Neural cell (in vitro differentiated cells): Measurements from ENCODE around the gene KCTD18. TPM values are rescaled to one million over a fixed set of nuclear protein-coding genes. Genes with fewer than 3 reads are reported as not detected.

Experiments used
- H2AFZ ChIP-seq: fragments of 200-600, 300-800 bp; sonication (generic), shearing (Covaris generic); 2 replicates; pipeline ENCODE4 v1.6.0; 2014; ENCODE audit warnings: low read depth, mild to moderate bottlenecking, antibody characterized with exemption, low read length, moderate library complexity
- H3F3A ChIP-seq: fragments of 200-600 bp; shearing (Covaris generic); 2 replicates; pipeline ENCODE4 v1.6.1; 2016; ENCODE audit warnings: mild to moderate bottlenecking, moderate library complexity, mixed read lengths, antibody characterized with exemption, low read length; ENCODE audit not compliant: insufficient read depth, poor library complexity, severe bottlenecking
- H3K27ac ChIP-seq: fragments of 200-600, 300-800 bp; sonication (generic), shearing (Covaris generic); 2 replicates; pipeline ENCODE4 v1.5.1; 2014; ENCODE audit warnings: mild to moderate bottlenecking, low read length, moderate library complexity
- H3K27me3 ChIP-seq: fragments of 300-800, 200-600 bp; sonication (generic), shearing (Covaris generic); 2 replicates; pipeline ENCODE4 v1.6.0; 2014; ENCODE audit warnings: mild to moderate bottlenecking, low read depth, low read length, moderate library complexity; ENCODE audit not compliant: insufficient read depth
- H3K36me3 ChIP-seq: fragments of 300-800, 200-600 bp; sonication (generic), shearing (Covaris generic); 2 replicates; pipeline ENCODE4 v1.5.1; 2014; ENCODE audit warnings: mild to moderate bottlenecking, antibody characterized with exemption, low read length, moderate library complexity; ENCODE audit not compliant: insufficient read depth
- H3K4me2 ChIP-seq: fragments of 300-800, 200-600 bp; sonication (generic), shearing (Covaris generic); 2 replicates; pipeline ENCODE4 v1.6.0; 2014; ENCODE audit warnings: mild to moderate bottlenecking, low read length
- H3K4me3 ChIP-seq: fragments of 300-800, 200-600 bp; sonication (generic), shearing (Covaris generic); 2 replicates; pipeline ENCODE4 v1.5.1; 2014; ENCODE audit warnings: mild to moderate bottlenecking, low read length, moderate library complexity
- H3K79me2 ChIP-seq: fragments of 200-600 bp; shearing (Covaris generic); replicated peaks from 2 replicates; pipeline ENCODE4 v1.6.0; 2014; ENCODE audit warnings: mild to moderate bottlenecking, low read length, moderate library complexity; ENCODE audit not compliant: insufficient read depth
- H3K9ac ChIP-seq: fragments of 300-800, 200-600 bp; sonication (generic), shearing (Covaris generic); 2 replicates; pipeline ENCODE4 v1.6.1; 2016; ENCODE audit warnings: mild to moderate bottlenecking, low read length, mixed read lengths
- H3K9me2 ChIP-seq: fragments of 200-600 bp; shearing (Covaris generic); 2 replicates; pipeline ENCODE4 v1.6.1; 2016; ENCODE audit warnings: mild to moderate bottlenecking, low read length, mixed read lengths; ENCODE audit not compliant: insufficient read depth
- H3K9me3 ChIP-seq: fragments of 200-600, 300-800 bp; sonication (generic), shearing (Covaris generic); 2 replicates; pipeline ENCODE4 v1.6.1; 2016; ENCODE audit warnings: mild to moderate bottlenecking, mixed run types, low read length, moderate library complexity, mixed read lengths
- H4K20me1 ChIP-seq: fragments of 200-600 bp; shearing (Covaris generic); 2 replicates; pipeline ENCODE4 v1.6.1; 2016; ENCODE audit warnings: mild to moderate bottlenecking, mixed run types; ENCODE audit not compliant: insufficient read depth
- CTCF ChIP-seq: fragments of 450-650 bp; IDR thresholded peaks from 2 replicates; pipeline ENCODE4 v1.5.1; 2014; ENCODE audit warnings: antibody characterized with exemption, mild to moderate bottlenecking, moderate library complexity; ENCODE audit not compliant: poor library complexity, severe bottlenecking
- EP300 ChIP-seq: fragments of 450-650 bp; conservative IDR thresholded peaks from 2 replicates; pipeline ENCODE4 v1.6.1; 2014; ENCODE audit warnings: antibody characterized with exemption, mild to moderate bottlenecking, moderate library complexity; ENCODE audit not compliant: poor library complexity, severe bottlenecking
- EZH2 ChIP-seq: fragments of 200-600, 300-800 bp; shearing (Covaris generic), sonication (generic); IDR thresholded peaks from 2 replicates; pipeline ENCODE4 v1.6.1; 2014; ENCODE audit warnings: antibody characterized with exemption, low read length, borderline replicate concordance, mild to moderate bottlenecking; ENCODE audit not compliant: insufficient read depth, poor library complexity, severe bottlenecking
- MXI1 ChIP-seq: fragments of 450-650 bp; conservative IDR thresholded peaks from 2 replicates; pipeline ENCODE4 v1.6.1; 2014; ENCODE audit warnings: antibody characterized with exemption, mild to moderate bottlenecking; ENCODE audit not compliant: poor library complexity, severe bottlenecking
- POLR2AphosphoS5 ChIP-seq: IDR thresholded peaks from 2 replicates; pipeline ENCODE4 v1.6.1; 2012
- RAD21 ChIP-seq: fragments of 450-650 bp; conservative IDR thresholded peaks from 2 replicates; pipeline ENCODE4 v1.6.1; 2014; ENCODE audit warnings: antibody characterized with exemption, mild to moderate bottlenecking, moderate library complexity
- REST ChIP-seq: IDR thresholded peaks from 2 replicates; pipeline ENCODE4 v1.6.1; 2012; ENCODE audit warnings: borderline replicate concordance
- SMC3 ChIP-seq: fragments of 450-650 bp; conservative IDR thresholded peaks from 2 replicates; pipeline ENCODE4 v1.6.1; 2014; ENCODE audit warnings: antibody characterized with exemption, mild to moderate bottlenecking, moderate library complexity; ENCODE audit not compliant: poor library complexity
- TAF1 ChIP-seq: IDR thresholded peaks from 2 replicates; pipeline ENCODE4 v1.6.1; 2012; ENCODE audit warnings: low read depth
- polyA plus RNA-seq: library from polyadenylated mRNA; depleted of rRNA; stranded (reverse); fragments of >200 nt; gene quantifications from 2 replicates; pipeline ENCODE4 v1.2.3, GENCODE V29; 2014

The KCTD18 gene
- polyA plus RNA-seq, 1 donor from 2014 or later = 17.0 TPM

GRCh38 chr2:200476836-200477235 lies 33.0 kb downstream of the KCTD18 start:
- Histone ChIP-seq H3F3A (no peaks in the 10 kb centered on the region), H3K36me3 (no peaks in the 10 kb centered on the region), H3K4me2 (no peak overlapping the region), H3K9ac (no peak overlapping the region), H3K4me3 (no peak overlapping the region), H3K27me3 (no peaks in the 10 kb centered on the region), H2AFZ (no peak overlapping the region), H3K79me2 (no peaks in the 10 kb centered on the region), H3K9me3 (no peaks in the 10 kb centered on the region), H3K27ac (no peak overlapping the region), H4K20me1 (no peaks in the 10 kb centered on the region), H3K9me2 (no peaks in the 10 kb centered on the region)
- no peak for TF ChIP-seq MXI1
- no peak for TF ChIP-seq EP300
- TF ChIP-seq TAF1 = no peak
- no peak for TF ChIP-seq POLR2AphosphoS5
- TF ChIP-seq REST = no peak
- no peak for TF ChIP-seq CTCF
- no peak for TF ChIP-seq EZH2
- no peak for TF ChIP-seq RAD21
- TF ChIP-seq SMC3 = no peak

GRCh38 chr2:200475795-200476194 lies 34.1 kb downstream of the KCTD18 start:
- Histone ChIP-seq H3F3A (no peaks in the 10 kb centered on the region), H3K36me3 (no peaks in the 10 kb centered on the region), H2AFZ (no peak overlapping the region), H3K79me2 (no peaks in the 10 kb centered on the region), H3K9ac (no peak overlapping the region), H3K9me2 (no peaks in the 10 kb centered on the region), H4K20me1 (no peaks in the 10 kb centered on the region), H3K27ac (no peak overlapping the region), H3K4me2 (no peak overlapping the region), H3K9me3 (no peaks in the 10 kb centered on the region), H3K4me3 (no peak overlapping the region), H3K27me3 (no peaks in the 10 kb centered on the region)
- no peak for TF ChIP-seq REST
